Mammary epithelial cell (primary cell): Measurements from ENCODE around the gene ACKR2.

Experiments
- EZH2 ChIP-seq: IDR thresholded peaks from 2 replicates; pipeline ENCODE4 v1.6.1; 2012; ENCODE audit warnings: low read length, inconsistent platforms, borderline replicate concordance
- TF ChIP-seq, protein P1 (sequence below), 2 donors: IDR thresholded peaks in 1 of 2; conservative IDR thresholded peaks in 1 of 2; 2 replicates each; pipeline ENCODE4 v1.5.1; 2011 to 2012; ENCODE audit warnings: inconsistent platforms in 2 of 2, low read length in 2 of 2, mild to moderate bottlenecking in 2 of 2, control low read depth in 1 of 2, low read depth in 1 of 2; ENCODE audit not compliant: insufficient read depth in 1 of 2; ENCODE audit errors: extremely low read depth in 1 of 2

DNA sequence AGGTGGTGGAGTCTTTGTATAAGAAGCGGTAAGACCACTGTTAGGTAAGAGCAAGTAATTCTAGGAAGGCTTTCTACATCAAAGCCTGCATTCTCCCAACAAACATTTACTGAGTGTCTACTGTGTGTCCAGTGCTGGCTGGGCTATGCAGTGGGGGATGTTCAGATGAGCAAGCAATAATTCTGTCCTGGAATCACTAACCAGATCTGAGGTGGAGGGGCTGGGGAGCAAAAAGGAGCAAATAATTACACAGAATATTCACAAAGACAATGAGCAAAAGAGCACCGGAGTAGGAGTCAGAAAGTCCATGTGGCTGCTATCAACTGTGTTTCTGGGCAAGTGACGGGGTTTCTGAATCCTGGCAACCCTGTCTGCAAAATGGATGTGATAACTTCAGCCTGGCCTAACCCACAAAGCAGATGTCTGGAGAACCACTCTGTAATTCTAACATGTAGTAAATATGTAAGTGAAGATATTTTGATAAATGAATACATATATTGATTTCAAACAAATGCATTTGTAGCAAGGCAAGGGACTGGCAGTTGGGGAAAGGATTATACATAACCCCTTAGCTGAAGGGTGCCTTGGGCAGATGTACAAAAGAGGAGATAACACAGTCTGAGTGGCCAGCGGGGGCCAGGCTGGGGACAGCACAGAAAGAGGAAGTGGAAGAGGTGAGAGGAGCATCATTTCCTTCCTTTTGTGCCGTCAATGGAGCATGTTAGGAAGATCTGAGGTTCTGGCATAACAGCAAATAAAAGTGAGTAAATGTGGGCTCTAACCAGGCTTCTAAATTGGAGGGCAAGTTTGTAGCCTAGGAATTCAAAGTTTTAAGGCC is 37.7 kb downstream of the ACKR2 start:
- TF ChIP-seq, protein P1, sequence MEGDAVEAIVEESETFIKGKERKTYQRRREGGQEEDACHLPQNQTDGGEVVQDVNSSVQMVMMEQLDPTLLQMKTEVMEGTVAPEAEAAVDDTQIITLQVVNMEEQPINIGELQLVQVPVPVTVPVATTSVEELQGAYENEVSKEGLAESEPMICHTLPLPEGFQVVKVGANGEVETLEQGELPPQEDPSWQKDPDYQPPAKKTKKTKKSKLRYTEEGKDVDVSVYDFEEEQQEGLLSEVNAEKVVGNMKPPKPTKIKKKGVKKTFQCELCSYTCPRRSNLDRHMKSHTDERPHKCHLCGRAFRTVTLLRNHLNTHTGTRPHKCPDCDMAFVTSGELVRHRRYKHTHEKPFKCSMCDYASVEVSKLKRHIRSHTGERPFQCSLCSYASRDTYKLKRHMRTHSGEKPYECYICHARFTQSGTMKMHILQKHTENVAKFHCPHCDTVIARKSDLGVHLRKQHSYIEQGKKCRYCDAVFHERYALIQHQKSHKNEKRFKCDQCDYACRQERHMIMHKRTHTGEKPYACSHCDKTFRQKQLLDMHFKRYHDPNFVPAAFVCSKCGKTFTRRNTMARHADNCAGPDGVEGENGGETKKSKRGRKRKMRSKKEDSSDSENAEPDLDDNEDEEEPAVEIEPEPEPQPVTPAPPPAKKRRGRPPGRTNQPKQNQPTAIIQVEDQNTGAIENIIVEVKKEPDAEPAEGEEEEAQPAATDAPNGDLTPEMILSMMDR (conservative IDR thresholded peaks at IDR 0.05 in 1 of 2, IDR thresholded peaks at IDR 0.05 in 1 of 2; ENCODE audit: extremely low read depth in 1 of 2, insufficient read depth in 1 of 2, low read depth in 1 of 2, low read length in 2 of 2), result no peak
- no peak for TF ChIP-seq EZH2
